HCT116 (cell line): Measurements from ENCODE around the gene AGTPBP1. TPM values are rescaled to one million over a fixed set of nuclear protein-coding genes. Genes with fewer than 3 reads are reported as not detected.

Experiments used
- ATAC-seq: fragments of 200-7000 bp; cut with Tn5 transposase; 2 replicates; pipeline ENCODE4 v1.9.1; 2020; ENCODE audit warnings: mild to moderate bottlenecking, moderate library complexity
- BruUV-seq: library from RNA; stranded (reverse); fragments of 400-500 nt; replicated peaks from 2 replicates; lab custom pipeline; 2021; lab: Mats Ljungman, UMichigan
- CTCF ChIA-PET: fragments of 300-600 bp; sonication (Branson Sonifier 250); formaldehyde crosslinking; loops from one replicate; lab custom pipeline; 2021; ENCODE audit warnings: antibody characterized with exemption; lab: Charles Lee
- POLR2A ChIA-PET: fragments of 300-600, 350-600 bp; sonication (Branson Sonifier 250); formaldehyde crosslinking; loops from one replicate; lab custom pipeline; 2021; ENCODE audit warnings: antibody characterized with exemption; lab: Charles Lee
- RAD21 ChIA-PET, 2 experiments: fragments of 300-600 bp; sonication (Branson Sonifier 250); formaldehyde crosslinking; loops; one replicate each; lab custom pipeline; 2023; ENCODE audit warnings: low total read pairs in 2 of 2; ENCODE audit not compliant: uncharacterized antibody in 2 of 2, unreplicated experiment in 2 of 2, low non-redundant PET in 1 of 2; lab: Charles Lee
- DNase-seq: peaks from one replicate; pipeline ENCODE4 v3.0.0-alpha.2; 2010; ENCODE audit warnings: low read depth, low spot score
- H2AFZ ChIP-seq: fragments of 200-600 bp; shearing (Covaris generic), sonication (generic); 2 replicates; pipeline ENCODE4 v1.6.1; 2017; ENCODE audit warnings: low read depth, mixed run types, mixed read lengths, antibody characterized with exemption, low read length; ENCODE audit not compliant: poor library complexity, severe bottlenecking
- H3K27ac ChIP-seq: 2 replicates; pipeline ENCODE4 v1.5.1; 2012; ENCODE audit warnings: low read depth, low read length
- H3K27me3 ChIP-seq: fragments of 200-600 bp; sonication (generic); 2 replicates; pipeline ENCODE4 v1.6.1; 2016; ENCODE audit warnings: mixed run types, low read length, mixed read lengths; ENCODE audit not compliant: insufficient read depth
- H3K36me3 ChIP-seq, 2 experiments: fragments of 200-500 bp in 1 of 2; fragments of 200-600 bp in 1 of 2; sonication (Bioruptor generic) in 1 of 2; sonication (generic) in 1 of 2; 2 replicates each; pipeline versions ENCODE4 v1.5.1 to v1.6.1; 2014 to 2016; ENCODE audit warnings: low read length in 2 of 2, inconsistent platforms in 1 of 2, mixed read lengths in 1 of 2, mixed run types in 1 of 2; ENCODE audit not compliant: insufficient read depth in 2 of 2, control insufficient read depth in 1 of 2
- H3K4me1 ChIP-seq, 2 experiments: fragments of 200-600 bp in 1 of 2; sonication (generic) in 1 of 2; 2 replicates each; pipeline versions ENCODE4 v1.5.1 to v1.6.1; 2012 to 2017; ENCODE audit warnings: low read length in 2 of 2, inconsistent platforms in 1 of 2, mild to moderate bottlenecking in 1 of 2, mixed read lengths in 1 of 2, mixed run types in 1 of 2, moderate library complexity in 1 of 2; ENCODE audit not compliant: insufficient read depth in 2 of 2, control insufficient read depth in 1 of 2
- H3K4me2 ChIP-seq: fragments of 200-600 bp; sonication (generic); 2 replicates; pipeline ENCODE4 v1.6.1; 2017; ENCODE audit warnings: mixed run types, low read length, mixed read lengths
- H3K4me3 ChIP-seq, 2 experiments: fragments of 200-600 bp in 1 of 2; sonication (generic) in 1 of 2; replicated peaks in 1 of 2; 2 replicates each; pipeline ENCODE4 v1.5.1; 2011 to 2016; ENCODE audit warnings: low read length in 2 of 2, control low read depth in 1 of 2, low read depth in 1 of 2, mild to moderate bottlenecking in 1 of 2, mixed read lengths in 1 of 2, mixed run types in 1 of 2
- H3K79me2 ChIP-seq: fragments of 200-600 bp; sonication (generic); 2 replicates; pipeline ENCODE4 v1.6.1; 2017; ENCODE audit warnings: mild to moderate bottlenecking, mixed run types, low read length, moderate library complexity, mixed read lengths; ENCODE audit not compliant: insufficient read depth
- H3K9ac ChIP-seq: fragments of 200-600 bp; sonication (generic); 2 replicates; pipeline ENCODE4 v1.6.1; 2016; ENCODE audit warnings: low read length, mixed read lengths
- H3K9me2 ChIP-seq: fragments of 200-600 bp; sonication (generic), shearing (Covaris generic); 2 replicates; pipeline ENCODE4 v1.6.1; 2017; ENCODE audit warnings: mixed run types, mild to moderate bottlenecking, moderate library complexity; ENCODE audit not compliant: insufficient read depth
- H3K9me3 ChIP-seq, 2 experiments: fragments of 200-500 bp in 1 of 2; fragments of 200-600 bp in 1 of 2; sonication (Bioruptor generic) in 1 of 2; sonication (generic) in 1 of 2; 2 replicates each; pipeline ENCODE4 v1.6.1; 2014 to 2017; ENCODE audit warnings: low read length in 2 of 2, mixed read lengths in 2 of 2, inconsistent platforms in 1 of 2, low read depth in 1 of 2, mild to moderate bottlenecking in 1 of 2, mixed run types in 1 of 2, moderate library complexity in 1 of 2; ENCODE audit not compliant: control insufficient read depth in 1 of 2, insufficient read depth in 1 of 2
- H4K20me1 ChIP-seq: fragments of 200-600 bp; sonication (generic), shearing (Covaris generic); 2 replicates; pipeline ENCODE4 v1.6.1; 2017; ENCODE audit warnings: mixed run types, mild to moderate bottlenecking, moderate library complexity; ENCODE audit not compliant: insufficient read depth
- CBX3 ChIP-seq: IDR thresholded peaks from 2 replicates; pipeline ENCODE4 v1.6.1; 2012; ENCODE audit warnings: low read depth
- EGR1 ChIP-seq: IDR thresholded peaks from 2 replicates; pipeline ENCODE4 v1.6.1; 2012; ENCODE audit warnings: low read depth
- ELF1 ChIP-seq: IDR thresholded peaks from 2 replicates; pipeline ENCODE4 v1.6.1; 2012; ENCODE audit warnings: low read depth, borderline replicate concordance
- EZH2 ChIP-seq: fragments of 200-600 bp; sonication (generic); IDR thresholded peaks from 2 replicates; pipeline ENCODE4 v1.6.1; 2017; ENCODE audit warnings: antibody characterized with exemption, mixed run types
- EZH2phosphoT487 ChIP-seq: fragments of 200-600 bp; IDR thresholded peaks from 2 replicates; pipeline ENCODE4 v1.6.1; 2018; ENCODE audit warnings: antibody characterized with exemption, borderline replicate concordance
- JUND ChIP-seq: IDR thresholded peaks from 2 replicates; pipeline ENCODE4 v1.6.1; 2012
- POLR2A ChIP-seq: IDR thresholded peaks from 2 replicates; pipeline ENCODE4 v1.7.0; 2011; ENCODE audit warnings: borderline replicate concordance; ENCODE audit not compliant: insufficient read depth, insufficient read length; ENCODE audit errors: extremely low read depth
- POLR2AphosphoS5 ChIP-seq: IDR thresholded peaks from 2 replicates; pipeline ENCODE4 v1.6.1; 2011; ENCODE audit warnings: mild to moderate bottlenecking, low read depth, low read length, moderate library complexity
- RAD21 ChIP-seq: IDR thresholded peaks from 2 replicates; pipeline ENCODE4 v1.6.1; 2012; ENCODE audit warnings: low read depth, mild to moderate bottlenecking
- SIN3A ChIP-seq: IDR thresholded peaks from 2 replicates; pipeline ENCODE4 v1.6.1; 2012; ENCODE audit warnings: low read depth
- SP1 ChIP-seq: IDR thresholded peaks from 2 replicates; pipeline ENCODE4 v1.6.1; 2012; ENCODE audit warnings: low read depth
- SRF ChIP-seq: IDR thresholded peaks from 2 replicates; pipeline ENCODE4 v1.6.1; 2012; ENCODE audit warnings: low read depth
- TCF7L2 ChIP-seq: IDR thresholded peaks from 2 replicates; pipeline ENCODE4 v1.7.0; 2011; ENCODE audit warnings: borderline replicate concordance, inconsistent platforms; ENCODE audit not compliant: insufficient read depth, insufficient read length; ENCODE audit errors: extremely low read depth
- YY1 ChIP-seq: IDR thresholded peaks from 2 replicates; pipeline ENCODE4 v1.6.1; 2011; ENCODE audit warnings: low read length, low read depth, moderate library complexity, mild to moderate bottlenecking; ENCODE audit not compliant: insufficient replicate concordance; ENCODE audit errors: extremely low read depth
- ZFX ChIP-seq: fragments of 450-650 bp; IDR thresholded peaks from 2 replicates; pipeline ENCODE4 v1.6.1; 2017
- ZNF274 ChIP-seq: fragments of 200-500 bp; sonication (Bioruptor generic); IDR thresholded peaks from 2 replicates; pipeline ENCODE4 v1.6.1; 2014; ENCODE audit warnings: mild to moderate bottlenecking, low read depth, low read length, inconsistent platforms
- intact Hi-C: fragments of 100-400 bp; cut with micrococcal nuclease; formaldehyde crosslinking; loops from 2 replicates; pipeline ENCODE4 v1.10.0; 2022
- total RNA-seq: library from RNA; stranded (reverse); gene quantifications from one replicate; pipeline ENCODE4 v1.2.1, GENCODE V29; 2021; ENCODE audit not compliant: unreplicated experiment
- TF ChIP-seq, protein P1 (sequence below): IDR thresholded peaks from 2 replicates; pipeline ENCODE4 v1.6.1; 2012
- TF ChIP-seq, protein P2 (sequence below): IDR thresholded peaks from 2 replicates; pipeline ENCODE4 v1.6.1; 2012
- TF ChIP-seq, protein P3 (sequence below): IDR thresholded peaks from 2 replicates; pipeline ENCODE4 v1.6.1; 2011; ENCODE audit warnings: mild to moderate bottlenecking, low read length, moderate library complexity; ENCODE audit not compliant: insufficient replicate concordance; ENCODE audit errors: extremely low read depth
- TF ChIP-seq, protein P4 (sequence below), 3 experiments: fragments of 200-600 bp in 1 of 3; sonication (generic) in 1 of 3; IDR thresholded peaks in 2 of 3; conservative IDR thresholded peaks in 1 of 3; 2 replicates each; pipeline ENCODE4 v1.5.1; 2012 to 2017; ENCODE audit warnings: low read depth in 2 of 3, low read length in 2 of 3, antibody characterized with exemption in 1 of 3, borderline replicate concordance in 1 of 3, control low read depth in 1 of 3, mild to moderate bottlenecking in 1 of 3, mixed read lengths in 1 of 3, mixed run types in 1 of 3, moderate library complexity in 1 of 3; ENCODE audit not compliant: insufficient read depth in 1 of 3

Gene AGTPBP1
- total RNA-seq, 1 experiment from 2014 or later, result 17.4 TPM

DNA sequence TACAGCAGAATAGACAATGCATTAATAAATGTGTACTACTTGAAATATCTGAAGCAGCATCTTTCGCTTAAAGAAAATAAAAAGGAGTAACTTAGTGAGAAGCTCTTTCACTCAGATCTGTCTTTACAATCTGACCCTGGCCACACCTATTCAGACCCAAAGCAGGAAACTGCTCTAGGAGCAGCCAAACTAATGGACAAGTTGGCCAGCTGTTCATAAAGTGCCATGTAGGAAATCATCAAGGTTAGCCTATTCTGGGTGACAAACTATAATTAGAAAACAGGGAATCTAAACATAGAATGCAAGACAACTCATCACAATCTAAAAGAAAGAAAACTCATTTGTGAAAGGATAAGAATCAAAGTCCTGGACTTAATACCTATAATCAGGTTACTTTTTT is 101.3 kb downstream of the AGTPBP1 start:
- TF ChIP-seq EZH2phosphoT487 (no peak), ELF1 (no peak), SP1 (no peak), TCF7L2 (no peak), SIN3A (no peak), RAD21 (no peak), POLR2A (no peak), POLR2AphosphoS5 (no peak), EGR1 (no peak), SRF (no peak), EZH2 (no peak), ZNF274 (no peak), CBX3 (no peak), ZFX (no peak), YY1 (no peak), JUND (no peak)
- TF ChIP-seq, protein P1, sequence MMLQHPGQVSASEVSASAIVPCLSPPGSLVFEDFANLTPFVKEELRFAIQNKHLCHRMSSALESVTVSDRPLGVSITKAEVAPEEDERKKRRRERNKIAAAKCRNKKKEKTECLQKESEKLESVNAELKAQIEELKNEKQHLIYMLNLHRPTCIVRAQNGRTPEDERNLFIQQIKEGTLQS, result no peak
- TF ChIP-seq, protein P2, sequence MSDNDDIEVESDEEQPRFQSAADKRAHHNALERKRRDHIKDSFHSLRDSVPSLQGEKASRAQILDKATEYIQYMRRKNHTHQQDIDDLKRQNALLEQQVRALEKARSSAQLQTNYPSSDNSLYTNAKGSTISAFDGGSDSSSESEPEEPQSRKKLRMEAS, result no peak
- TF ChIP-seq, protein P3, sequence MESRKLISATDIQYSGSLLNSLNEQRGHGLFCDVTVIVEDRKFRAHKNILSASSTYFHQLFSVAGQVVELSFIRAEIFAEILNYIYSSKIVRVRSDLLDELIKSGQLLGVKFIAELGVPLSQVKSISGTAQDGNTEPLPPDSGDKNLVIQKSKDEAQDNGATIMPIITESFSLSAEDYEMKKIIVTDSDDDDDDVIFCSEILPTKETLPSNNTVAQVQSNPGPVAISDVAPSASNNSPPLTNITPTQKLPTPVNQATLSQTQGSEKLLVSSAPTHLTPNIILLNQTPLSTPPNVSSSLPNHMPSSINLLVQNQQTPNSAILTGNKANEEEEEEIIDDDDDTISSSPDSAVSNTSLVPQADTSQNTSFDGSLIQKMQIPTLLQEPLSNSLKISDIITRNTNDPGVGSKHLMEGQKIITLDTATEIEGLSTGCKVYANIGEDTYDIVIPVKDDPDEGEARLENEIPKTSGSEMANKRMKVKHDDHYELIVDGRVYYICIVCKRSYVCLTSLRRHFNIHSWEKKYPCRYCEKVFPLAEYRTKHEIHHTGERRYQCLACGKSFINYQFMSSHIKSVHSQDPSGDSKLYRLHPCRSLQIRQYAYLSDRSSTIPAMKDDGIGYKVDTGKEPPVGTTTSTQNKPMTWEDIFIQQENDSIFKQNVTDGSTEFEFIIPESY, result no peak
- TF ChIP-seq, protein P4, sequence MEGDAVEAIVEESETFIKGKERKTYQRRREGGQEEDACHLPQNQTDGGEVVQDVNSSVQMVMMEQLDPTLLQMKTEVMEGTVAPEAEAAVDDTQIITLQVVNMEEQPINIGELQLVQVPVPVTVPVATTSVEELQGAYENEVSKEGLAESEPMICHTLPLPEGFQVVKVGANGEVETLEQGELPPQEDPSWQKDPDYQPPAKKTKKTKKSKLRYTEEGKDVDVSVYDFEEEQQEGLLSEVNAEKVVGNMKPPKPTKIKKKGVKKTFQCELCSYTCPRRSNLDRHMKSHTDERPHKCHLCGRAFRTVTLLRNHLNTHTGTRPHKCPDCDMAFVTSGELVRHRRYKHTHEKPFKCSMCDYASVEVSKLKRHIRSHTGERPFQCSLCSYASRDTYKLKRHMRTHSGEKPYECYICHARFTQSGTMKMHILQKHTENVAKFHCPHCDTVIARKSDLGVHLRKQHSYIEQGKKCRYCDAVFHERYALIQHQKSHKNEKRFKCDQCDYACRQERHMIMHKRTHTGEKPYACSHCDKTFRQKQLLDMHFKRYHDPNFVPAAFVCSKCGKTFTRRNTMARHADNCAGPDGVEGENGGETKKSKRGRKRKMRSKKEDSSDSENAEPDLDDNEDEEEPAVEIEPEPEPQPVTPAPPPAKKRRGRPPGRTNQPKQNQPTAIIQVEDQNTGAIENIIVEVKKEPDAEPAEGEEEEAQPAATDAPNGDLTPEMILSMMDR (IDR thresholded peaks at IDR 0.05 in 2 of 3, conservative IDR thresholded peaks at IDR 0.05 in 1 of 3; ENCODE audit: borderline replicate concordance in 1 of 3, insufficient read depth in 1 of 3, low read depth in 2 of 3, low read length in 2 of 3), result no peak
- no peaks in the 10 kb centered on the region for H3K9me3 ChIP-seq
- no peaks in the 10 kb centered on the region for H3K27me3 ChIP-seq
- CTCF ChIA-PET, result no interaction called here
- BruUV-seq, result no TSS peak
- H3K9ac ChIP-seq, result no peak overlapping the region
- POLR2A ChIA-PET, result no interaction called here
- no peak for ATAC-seq
- H3K27ac ChIP-seq, result no peak overlapping the region
- no peaks in the 10 kb centered on the region for H3K9me2 ChIP-seq
- RAD21 ChIA-PET, result no interaction called here
- DNase-seq, result no peak
- intact Hi-C loops, result no loop called here
- no peak overlapping the region for H3K4me3 ChIP-seq
- H3K36me3 ChIP-seq, result no peaks in the 10 kb centered on the region
- no peaks in the 10 kb centered on the region for H3K4me1 ChIP-seq
- no peak overlapping the region for H3K4me2 ChIP-seq
- H3K79me2 ChIP-seq, result no peaks in the 10 kb centered on the region
- H4K20me1 ChIP-seq, result no peaks in the 10 kb centered on the region
- no peak overlapping the region for H2AFZ ChIP-seq
